Lung (tissue), 12 donors: ENCODE results near the gene CPEB4. TPM values are rescaled to one million over a fixed set of nuclear protein-coding genes. Genes with fewer than 3 reads are reported as not detected.

Experiments used
- ATAC-seq: fragments of 200-7000 bp; cut with Tn5 transposase; one replicate; pipeline ENCODE4 v1.9.1; 2020; ENCODE audit warnings: moderate number of reproducible peaks; ENCODE audit not compliant: insufficient read depth, low FRiP score
- DNase-seq, 3 donors: peaks; one replicate each; pipeline ENCODE4 v3.0.0-alpha.2; 2013 to 2017
- H3K27ac ChIP-seq, 2 donors: one replicate each; pipeline ENCODE4 v1.5.1; 2013; ENCODE audit warnings: mild to moderate bottlenecking in 2 of 2, moderate library complexity in 2 of 2, control low read depth in 1 of 2, inconsistent platforms in 1 of 2, low read depth in 1 of 2, low read length in 1 of 2
- H3K27me3 ChIP-seq, 3 donors: one replicate each; pipeline ENCODE4 v1.5.1; 2013; ENCODE audit warnings: low read length in 2 of 3; ENCODE audit not compliant: control insufficient read depth in 3 of 3, insufficient read depth in 3 of 3
- H3K36me3 ChIP-seq, 4 donors: one replicate each; pipeline ENCODE4 v1.5.1; 2013; ENCODE audit warnings: low read length in 4 of 4, mild to moderate bottlenecking in 1 of 4, moderate library complexity in 1 of 4; ENCODE audit not compliant: control insufficient read depth in 4 of 4, insufficient read depth in 4 of 4
- H3K4me1 ChIP-seq, 5 donors: one replicate each; pipeline ENCODE4 v1.5.1; 2013; ENCODE audit warnings: low read length in 5 of 5, mild to moderate bottlenecking in 2 of 5, moderate library complexity in 1 of 5; ENCODE audit not compliant: control insufficient read depth in 5 of 5, insufficient read depth in 5 of 5
- H3K4me3 ChIP-seq: one replicate; pipeline ENCODE4 v1.5.1; 2013; ENCODE audit warnings: mild to moderate bottlenecking, control low read depth, moderate library complexity
- H3K9ac ChIP-seq, 2 donors: one replicate each; pipeline ENCODE4 v1.5.1; 2013; ENCODE audit warnings: low read length in 2 of 2, control low read depth in 1 of 2; ENCODE audit not compliant: insufficient read depth in 1 of 2
- H3K9me3 ChIP-seq, 4 donors: one replicate each; pipeline ENCODE4 v1.5.1; 2013; ENCODE audit warnings: low read length in 3 of 4, mild to moderate bottlenecking in 1 of 4, moderate library complexity in 1 of 4; ENCODE audit not compliant: control insufficient read depth in 4 of 4, insufficient read depth in 3 of 4
- WGBS, 2 donors: extraction: QIAGEN DNeasy Blood & Tissue Kit; methylation state at CpG; one replicate each; pipeline ENCODE4 v1.1.7; 2013; 5-methylcytosine and 5-hydroxymethylcytosine counted together
- polyA plus RNA-seq, 2 donors: library from polyadenylated mRNA; stranded (reverse); fragments of 200-250 nt; gene quantifications; one replicate each; pipeline ENCODE4 v1.2.1, GENCODE V29; 2013
- total RNA-seq, 2 donors: library from RNA; depleted of rRNA in 1 of 2; stranded (reverse); fragments of >200 nt in 1 of 2; gene quantifications; one replicate each; pipeline ENCODE4 v1.2.1, GENCODE V29; 2014 to 2021
- TF ChIP-seq, protein P1 (sequence below): IDR thresholded peaks from 2 replicates; pipeline ENCODE4 v1.5.1; 2012; ENCODE audit warnings: mild to moderate bottlenecking; ENCODE audit errors: control extremely low read depth, extremely low read depth
- donor health status: control.
- donor health status: control.
- donor health status: Bipolar disorder and iron deficiency.
- donor health status: healthy.
- donor health status: DM: yes; HTN: yes; CAD: no.

Gene CPEB4
- total and polyA plus RNA-seq, 4 donors = 9.1 to 62.2 (median 39.1) TPM

GRCh38 chr5:173904151-173904550 is 16.0 kb downstream of the CPEB4 start:
- DNase-seq (no peak), ATAC-seq (no peak)
- Histone ChIP-seq H3K4me1 (peaks cover 0 to 9% (median 8%) of the 10 kb centered on the region in 5 donors), H3K4me3 (no peak overlapping the region), H3K9ac (no peak overlapping the region), H3K36me3 (peaks cover 0 to 10% (median under 1%) of the 10 kb centered on the region in 4 donors), H3K27ac (no peak overlapping the region), H3K27me3 (no peaks in the 10 kb centered on the region), H3K9me3 (no peaks in the 10 kb centered on the region)
- 96 to 100% methylated on average over 1 of the region's 1 CpG for WGBS, 2 donors
- TF ChIP-seq, protein P1, sequence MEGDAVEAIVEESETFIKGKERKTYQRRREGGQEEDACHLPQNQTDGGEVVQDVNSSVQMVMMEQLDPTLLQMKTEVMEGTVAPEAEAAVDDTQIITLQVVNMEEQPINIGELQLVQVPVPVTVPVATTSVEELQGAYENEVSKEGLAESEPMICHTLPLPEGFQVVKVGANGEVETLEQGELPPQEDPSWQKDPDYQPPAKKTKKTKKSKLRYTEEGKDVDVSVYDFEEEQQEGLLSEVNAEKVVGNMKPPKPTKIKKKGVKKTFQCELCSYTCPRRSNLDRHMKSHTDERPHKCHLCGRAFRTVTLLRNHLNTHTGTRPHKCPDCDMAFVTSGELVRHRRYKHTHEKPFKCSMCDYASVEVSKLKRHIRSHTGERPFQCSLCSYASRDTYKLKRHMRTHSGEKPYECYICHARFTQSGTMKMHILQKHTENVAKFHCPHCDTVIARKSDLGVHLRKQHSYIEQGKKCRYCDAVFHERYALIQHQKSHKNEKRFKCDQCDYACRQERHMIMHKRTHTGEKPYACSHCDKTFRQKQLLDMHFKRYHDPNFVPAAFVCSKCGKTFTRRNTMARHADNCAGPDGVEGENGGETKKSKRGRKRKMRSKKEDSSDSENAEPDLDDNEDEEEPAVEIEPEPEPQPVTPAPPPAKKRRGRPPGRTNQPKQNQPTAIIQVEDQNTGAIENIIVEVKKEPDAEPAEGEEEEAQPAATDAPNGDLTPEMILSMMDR = no peak

DNA sequence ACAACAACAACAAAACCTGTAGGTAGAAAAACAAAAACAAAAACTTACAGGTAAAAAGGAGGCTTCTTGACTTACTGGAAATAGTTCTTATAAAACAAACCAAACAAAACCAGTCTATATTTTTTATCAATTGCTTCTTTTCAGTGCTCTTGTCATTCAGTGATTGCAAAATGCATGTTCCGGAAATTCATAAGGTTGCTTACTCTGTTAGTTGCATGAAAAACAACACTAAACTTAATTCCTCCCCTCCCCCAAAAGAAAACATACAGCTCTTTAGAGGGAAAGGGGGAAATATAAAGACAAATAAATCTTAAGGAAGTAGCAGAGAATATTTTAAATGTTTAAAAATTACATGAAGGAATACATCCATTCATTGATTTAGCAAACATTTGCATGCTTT is 19.1 kb downstream of the CPEB4 start:
- Histone ChIP-seq H3K4me3 (no peak overlapping the region), H3K9ac (no peak overlapping the region), H3K4me1 (peaks cover 0 to 12% (median 0%) of the 10 kb centered on the region in 5 donors), H3K36me3 (peaks cover 0 to 17% (median under 1%) of the 10 kb centered on the region in 4 donors), H3K9me3 (no peaks in the 10 kb centered on the region), H3K27ac (no peak overlapping the region), H3K27me3 (no peaks in the 10 kb centered on the region)
- WGBS, 2 donors = 28 to 51% methylated on average over 1 of the region's 1 CpG
- DNase-seq (no peak), ATAC-seq (no peak)
- TF ChIP-seq, protein P1 = no peak

GRCh38 chr5:173907686-173908371 is 19.7 kb downstream of the CPEB4 start:
- H3K9ac ChIP-seq = no peak overlapping the region
- ATAC-seq (no peak), DNase-seq (no peak)
- H3K36me3 ChIP-seq = peaks cover 0 to 21% (median 3%) of the 10 kb centered on the region in 4 donors
- peak overlapping the region; percentile 33 to 59 for H3K27ac ChIP-seq
- no peak overlapping the region for H3K4me3 ChIP-seq
- H3K4me1 ChIP-seq = peaks cover 0 to 14% (median 0%) of the 10 kb centered on the region in 5 donors
- H3K27me3 ChIP-seq = no peaks in the 10 kb centered on the region
- WGBS, 2 donors = 60 to 72% methylated on average over 3 of the region's 3 CpGs
- TF ChIP-seq, protein P1 = no peak
- no peaks in the 10 kb centered on the region for H3K9me3 ChIP-seq

DNA sequence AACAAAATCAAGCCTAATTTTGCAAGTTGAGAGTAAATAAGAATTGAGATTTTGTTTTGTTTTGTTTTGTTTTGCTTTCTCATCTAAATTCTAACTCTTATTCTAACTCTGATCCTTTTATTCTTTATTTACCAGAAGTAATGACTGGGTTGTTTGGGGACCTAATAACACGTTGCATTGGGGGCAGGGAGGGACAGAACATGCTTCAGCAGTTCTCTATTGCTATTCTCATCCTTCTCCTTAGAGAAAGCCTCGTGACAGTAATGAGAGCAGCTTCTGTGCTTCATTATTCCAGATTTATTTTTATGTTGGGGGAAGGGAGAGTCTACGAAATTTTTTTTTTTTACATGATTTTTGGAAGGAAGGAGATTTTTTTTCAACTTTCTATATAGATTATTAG is 21.1 kb downstream of the CPEB4 start:
- no peak overlapping the region for H3K9ac ChIP-seq
- peaks cover 0 to 8% (median 0%) of the 10 kb centered on the region in 5 donors for H3K4me1 ChIP-seq

More for the DNA sequence above, 21.1 kb downstream of the CPEB4 start:
- TF ChIP-seq, protein P1 = no peak
- ATAC-seq = no peak
- H3K27ac ChIP-seq = no peak overlapping the region
- H3K9me3 ChIP-seq = no peaks in the 10 kb centered on the region
- no peak overlapping the region for H3K4me3 ChIP-seq
- no peaks in the 10 kb centered on the region for H3K27me3 ChIP-seq
- WGBS, 2 donors = 37 to 58% methylated on average over 3 of the region's 3 CpGs
- no peak for DNase-seq
- H3K36me3 ChIP-seq = peaks cover 0 to 19% (median 3%) of the 10 kb centered on the region in 4 donors
